Astrocyte of the cerebellum (primary cell): ENCODE data around the gene WIZ.

Experiments used
- DNase-seq: peaks from one replicate; pipeline ENCODE4 v3.0.0-alpha.2; 2011; ENCODE audit warnings: low read depth
- H3K4me3 ChIP-seq: 2 replicates; pipeline ENCODE4 v1.5.1; 2011; ENCODE audit warnings: mild to moderate bottlenecking, low read depth, low read length, moderate library complexity
- CTCF ChIP-seq: IDR thresholded peaks from 2 replicates; pipeline ENCODE4 v1.5.1; 2012; ENCODE audit warnings: low read length, low read depth, moderate library complexity, mild to moderate bottlenecking; ENCODE audit errors: missing control alignments
- in situ Hi-C: cut with HindIII; loops from 2 replicates; pipeline ENCODE4 v1.10.0; 2017; ENCODE audit warnings: low sequenced_read_pairs

Gene WIZ

DNA sequence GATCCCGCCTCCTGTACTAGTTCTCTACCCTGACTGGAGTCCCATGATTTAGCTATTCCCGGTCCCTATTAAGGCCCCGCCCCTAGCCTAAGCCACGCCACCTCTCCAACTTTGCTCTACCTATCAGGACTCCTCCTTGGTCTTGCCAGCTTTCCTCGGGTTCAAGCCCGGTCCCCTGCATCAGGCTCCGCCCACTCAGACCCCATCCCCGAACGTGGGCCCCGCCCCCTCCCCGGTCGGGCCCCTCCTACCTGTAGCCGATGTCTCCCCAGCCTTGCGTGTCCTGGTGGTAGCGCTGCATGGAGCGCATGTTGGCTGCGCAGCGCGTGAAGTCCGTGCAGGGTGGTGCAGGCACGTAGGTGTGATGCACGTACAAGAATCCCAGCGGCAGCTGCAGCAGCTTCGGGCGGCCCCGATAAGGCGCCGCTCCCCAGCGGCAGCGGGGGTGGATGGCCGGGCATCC lies 21.9 kb upstream of the WIZ start:
- no peak for DNase-seq
- in situ Hi-C loops = no loop called here
- TF ChIP-seq CTCF = no peak
- H3K4me3 ChIP-seq = no peak overlapping the region

DNA sequence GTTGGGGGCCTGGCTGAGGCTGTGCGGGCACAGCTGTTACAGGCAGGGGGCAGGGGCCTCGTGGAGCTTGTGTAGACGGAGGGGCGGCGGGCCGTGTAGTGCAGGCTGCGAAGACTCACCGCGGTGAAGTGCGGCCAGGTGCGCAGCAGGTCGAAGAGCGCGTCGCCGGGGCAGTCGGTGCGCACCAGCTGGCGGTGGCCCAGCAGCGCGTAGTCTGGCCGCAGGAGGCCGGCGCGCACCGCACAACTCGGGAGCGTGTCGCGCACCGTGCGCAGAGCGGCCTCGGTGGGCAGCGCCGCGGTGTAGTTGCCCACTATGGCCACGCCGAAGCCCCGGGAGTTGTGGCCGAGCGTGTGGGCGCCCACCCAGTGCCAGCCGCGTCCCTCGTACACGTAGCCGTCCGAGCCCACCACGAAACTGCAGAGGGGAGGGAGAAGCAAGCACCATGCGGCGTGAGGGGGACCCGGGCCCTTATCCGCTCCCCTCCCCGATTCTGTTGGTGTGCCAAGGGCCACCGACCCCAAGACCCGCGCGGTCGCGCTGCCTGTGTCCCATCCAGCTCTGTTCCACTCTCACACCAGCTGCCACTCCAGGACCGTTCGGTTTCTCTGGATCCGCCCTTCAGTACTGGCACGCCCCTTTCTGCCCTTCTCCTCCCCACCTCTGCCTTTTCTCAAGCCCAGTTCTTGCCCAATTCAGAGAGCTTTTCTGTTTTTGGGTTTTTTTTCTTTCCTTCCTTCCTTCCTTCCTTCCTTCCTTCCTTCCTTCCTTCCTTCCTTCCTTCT lies 19.9 kb upstream of the WIZ start:
- H3K4me3 ChIP-seq = no peak overlapping the region
- in situ Hi-C loops = no loop called here
- TF ChIP-seq CTCF = no peak
- no peak for DNase-seq

DNA sequence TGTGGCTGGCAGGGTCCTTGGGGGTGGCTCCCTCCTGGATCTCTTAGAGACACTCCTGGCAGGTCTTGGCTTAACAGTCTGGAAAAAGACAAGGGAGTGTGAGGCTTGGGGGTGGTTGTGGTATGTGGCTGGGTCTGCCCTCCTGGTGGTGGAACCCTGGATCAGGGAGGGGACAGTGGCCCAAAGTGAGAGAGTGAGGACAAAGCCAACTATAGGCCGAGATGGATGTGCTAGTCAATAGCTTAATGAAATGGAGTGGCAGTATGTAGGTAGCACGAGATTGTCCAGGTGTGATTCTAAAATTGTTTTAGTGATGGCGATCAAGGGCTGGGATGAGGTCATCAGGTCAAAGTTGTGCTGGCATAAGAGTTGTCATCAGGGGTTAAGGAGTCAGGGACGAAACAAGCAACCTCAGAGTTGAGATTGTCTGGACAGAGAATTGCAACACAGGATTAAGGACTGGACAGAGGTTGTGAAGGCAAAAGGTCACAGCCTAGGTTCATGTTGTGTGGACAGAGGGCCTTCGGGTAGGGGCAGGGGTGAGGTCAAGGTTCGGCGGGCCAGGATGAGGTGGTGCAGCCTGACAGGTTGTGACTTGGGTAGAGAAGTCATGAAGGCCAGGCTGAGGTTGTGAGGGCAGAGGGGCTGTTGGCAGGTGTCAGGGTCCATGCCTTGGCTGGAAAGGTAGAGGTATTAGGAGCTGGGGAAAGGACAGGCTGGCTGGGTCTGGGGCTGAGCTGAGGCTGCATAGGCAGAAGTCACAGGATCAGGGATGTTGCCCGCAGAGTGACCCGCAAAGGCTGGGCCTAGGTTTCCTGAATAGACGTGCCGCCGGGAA lies 19.1 kb upstream of the WIZ start:
- in situ Hi-C loops = no loop called here
- no peak for DNase-seq
- H3K4me3 ChIP-seq = no peak overlapping the region
- TF ChIP-seq CTCF = no peak

- no peak overlapping the region for H3K4me3 ChIP-seq
- no peak for DNase-seq
- no peak for TF ChIP-seq CTCF
- in situ Hi-C loops = no loop called here
Observed at GRCh38 chr19:15467734-15468214, 18.0 kb upstream of the WIZ start.

DNA sequence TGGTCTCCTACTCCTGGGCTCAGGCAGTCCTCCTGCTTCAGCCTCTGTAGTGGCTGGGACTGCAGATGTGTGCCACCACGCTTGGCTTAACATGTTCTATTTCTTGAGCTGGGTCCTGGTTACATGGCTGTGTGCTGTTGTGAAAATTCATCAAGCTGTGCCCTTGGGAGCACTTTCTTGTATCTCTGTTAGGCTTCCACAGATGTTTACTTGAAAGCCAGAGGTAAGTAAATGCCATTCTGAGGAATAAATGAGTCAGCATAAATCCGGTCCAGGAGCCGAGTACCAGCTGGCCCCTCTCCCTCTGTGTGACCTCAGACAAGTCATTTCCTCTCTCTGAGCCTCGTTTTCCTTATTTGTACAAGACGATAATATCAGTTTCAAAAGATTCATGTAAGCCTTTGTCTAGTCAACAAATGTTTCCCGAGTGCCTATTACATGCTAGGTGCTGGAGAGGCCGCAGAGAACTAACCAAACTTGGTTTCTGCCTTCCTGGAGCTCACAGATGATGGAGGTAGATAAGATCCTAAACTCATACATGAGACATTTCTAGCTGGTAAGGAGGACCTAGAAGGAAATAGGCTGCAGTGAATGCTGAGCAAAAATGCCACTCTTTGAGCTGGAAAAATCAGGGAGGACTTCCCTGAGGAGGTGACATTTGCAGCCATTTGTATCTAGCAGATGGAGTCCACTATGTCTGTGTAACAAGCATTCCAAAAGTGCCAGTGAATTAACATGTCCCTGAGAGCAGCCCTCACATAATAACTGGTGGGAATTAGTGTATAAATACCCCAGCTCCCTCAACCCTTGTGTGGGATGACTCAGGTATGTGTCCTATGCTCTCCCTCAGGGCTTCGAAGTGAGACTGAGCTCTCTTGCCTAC lies 17.3 kb upstream of the WIZ start:
- in situ Hi-C loops = no loop called here
- TF ChIP-seq CTCF = no peak
- no peak overlapping the region for H3K4me3 ChIP-seq
- no peak for DNase-seq
